Thymus (tissue), 11 donors: Measurements from ENCODE around the gene RABL6. TPM values are rescaled to one million over a fixed set of nuclear protein-coding genes. Genes with fewer than 3 reads are reported as not detected.
"Not testable (repeated sequence)": the region's sequence is repeated elsewhere in the genome, so short reads cannot be mapped to it uniquely, and the experiment has no call there.

Source experiments
- DNase-seq, 9 donors: peaks; one replicate each; pipeline ENCODE4 v3.0.0-alpha.2; 2013; ENCODE audit warnings: low spot score in 9 of 9, low read depth in 6 of 9, missing footprints in 1 of 9
- H3K27ac ChIP-seq, 2 donors: one replicate each; pipeline ENCODE4 v1.5.1; 2013; ENCODE audit warnings: control low read depth in 1 of 2, low read depth in 1 of 2, low read length in 1 of 2, mild to moderate bottlenecking in 1 of 2, moderate library complexity in 1 of 2
- H3K27me3 ChIP-seq, 2 donors: one replicate each; pipeline ENCODE4 v1.5.1; 2013; ENCODE audit warnings: low read length in 1 of 2; ENCODE audit not compliant: control insufficient read depth in 2 of 2, insufficient read depth in 1 of 2
- H3K36me3 ChIP-seq, 2 donors: one replicate each; pipeline ENCODE4 v1.5.1; 2013; ENCODE audit warnings: low read length in 1 of 2, mild to moderate bottlenecking in 1 of 2, moderate library complexity in 1 of 2; ENCODE audit not compliant: control insufficient read depth in 2 of 2, insufficient read depth in 2 of 2
- H3K4me1 ChIP-seq, 2 donors: one replicate each; pipeline ENCODE4 v1.5.1; 2013; ENCODE audit warnings: low read length in 2 of 2; ENCODE audit not compliant: control insufficient read depth in 2 of 2, insufficient read depth in 2 of 2
- H3K4me3 ChIP-seq, 2 donors: one replicate each; pipeline ENCODE4 v1.5.1; 2013; ENCODE audit warnings: low read length in 2 of 2, control low read depth in 1 of 2, mild to moderate bottlenecking in 1 of 2
- H3K9me3 ChIP-seq, 2 donors: one replicate each; pipeline ENCODE4 v1.5.1; 2013; ENCODE audit warnings: low read length in 1 of 2, mild to moderate bottlenecking in 1 of 2; ENCODE audit not compliant: control insufficient read depth in 2 of 2, insufficient read depth in 1 of 2
- WGBS: extraction: QIAGEN DNeasy Blood & Tissue Kit; methylation state at CpG from one replicate; pipeline ENCODE4 v1.1.7; 2013; 5-methylcytosine and 5-hydroxymethylcytosine counted together
- polyA plus RNA-seq: library from polyadenylated mRNA; stranded (reverse); fragments of 200-250 nt; gene quantifications from one replicate; pipeline ENCODE4 v1.2.3, GENCODE V29; 2013
- total RNA-seq: library from RNA; stranded (reverse); fragments of 120-200 nt; gene quantifications from one replicate; pipeline ENCODE4 v1.2.4, GENCODE V29; 2013
- donor health status: healthy.

Gene RABL6
- total and polyA plus RNA-seq, 2 donors, result 43.4 to 55.1 TPM

DNA sequence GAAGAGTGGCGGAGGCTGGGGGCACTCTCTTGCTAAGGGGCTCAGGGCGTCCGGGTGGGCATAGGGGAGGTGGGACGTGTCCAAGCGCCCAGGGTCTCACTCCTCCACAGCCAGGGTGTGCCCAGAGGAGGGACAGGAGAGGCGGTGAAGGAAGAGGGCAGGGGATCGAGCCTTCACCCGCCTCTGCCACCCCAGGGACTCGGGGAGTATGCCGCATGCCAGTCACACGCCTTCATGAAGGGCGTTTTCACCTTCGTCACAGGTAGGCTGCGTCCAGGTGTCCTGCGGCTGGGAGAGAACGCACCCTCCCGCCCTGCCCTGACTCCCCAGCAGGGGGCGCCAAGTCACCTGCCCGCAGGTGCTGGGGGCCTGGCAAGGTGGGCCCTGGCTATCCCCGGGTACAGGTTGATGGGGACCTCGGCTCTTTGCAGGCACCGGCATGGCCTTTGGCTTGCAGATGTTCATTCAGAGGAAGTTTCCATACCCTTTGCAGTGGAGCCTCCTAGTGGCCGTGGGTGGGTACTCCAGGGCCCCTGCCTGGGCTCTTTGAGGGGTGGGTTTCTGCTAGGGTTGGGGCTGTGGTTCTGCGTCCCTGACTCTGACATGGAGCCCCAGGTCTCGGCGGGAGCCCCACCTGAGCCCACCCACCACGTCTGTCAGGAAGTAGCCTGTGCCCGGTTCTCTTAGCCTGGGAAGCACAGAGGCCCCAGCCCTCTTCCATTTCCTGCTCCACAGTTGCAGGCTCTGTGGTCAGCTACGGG is 16.1 kb upstream of the RABL6 start:
- peak in 3 of 9 donors; percentile 73 to 78 (median 77) for DNase-seq
- no peaks in the 10 kb centered on the region for H3K9me3 ChIP-seq
- H3K36me3 ChIP-seq, result peaks cover 12 to 18% of the 10 kb centered on the region in 2 donors
- 2% methylated on average over 29 of the region's 29 CpGs for WGBS
- peaks cover 2 to 4% of the 10 kb centered on the region in 2 donors for H3K27me3 ChIP-seq
- H3K4me1 ChIP-seq, result peaks cover 25 to 60% of the 10 kb centered on the region in 2 donors
- peak overlapping the region; percentile 92 to 97 for H3K27ac ChIP-seq
- H3K4me3 ChIP-seq, result peak overlapping the region; percentile 73 to 79

DNA sequence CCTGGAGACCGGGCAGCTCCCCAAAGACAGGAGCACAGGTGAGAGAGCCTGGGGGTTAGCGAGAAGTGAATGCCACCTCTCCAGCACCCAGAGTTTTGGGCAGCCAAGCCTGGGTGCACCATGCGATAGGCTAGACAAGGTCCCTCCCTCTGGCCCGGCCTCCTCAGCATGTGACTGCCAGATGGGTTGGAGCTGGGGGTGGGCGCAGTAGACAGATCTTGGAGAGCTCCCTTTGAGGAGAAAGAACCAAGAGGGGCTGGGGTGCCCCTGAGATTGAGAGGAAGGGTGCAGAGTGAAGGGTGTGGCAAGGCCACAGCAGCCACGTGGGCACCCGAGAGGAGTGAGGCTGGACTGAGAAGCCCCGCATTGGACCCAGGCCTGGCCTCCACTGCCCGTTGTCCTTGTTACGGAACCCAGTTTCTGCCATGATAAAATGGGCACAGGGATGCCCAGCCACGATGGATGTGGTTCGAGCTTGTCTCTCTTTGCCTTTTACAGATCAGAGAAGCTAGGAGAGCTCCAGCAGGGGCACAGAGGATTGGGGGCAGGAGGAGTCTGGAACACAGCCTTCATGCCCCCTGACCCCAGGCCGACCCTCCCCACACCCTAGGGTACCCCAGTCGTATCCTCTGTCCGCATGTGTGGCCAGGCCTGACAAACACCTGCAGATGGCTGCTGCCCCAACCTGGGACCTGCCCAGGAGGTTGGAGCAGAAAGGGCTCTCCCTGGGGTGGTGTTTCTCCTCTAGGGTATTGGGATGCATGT is 15.2 kb upstream of the RABL6 start:
- Histone ChIP-seq H3K9me3 (no peaks in the 10 kb centered on the region), H3K4me3 (peak overlapping the region in 1 of 2 donors; percentile 73), H3K27me3 (peaks cover 0 to 4% of the 10 kb centered on the region in 2 donors), H3K4me1 (peaks cover 28 to 68% of the 10 kb centered on the region in 2 donors), H3K27ac (peak overlapping the region in 1 of 2 donors; percentile 97), H3K36me3 (peaks cover 12 to 18% of the 10 kb centered on the region in 2 donors)
- 87% methylated on average over 15 of the region's 15 CpGs for WGBS
- DNase-seq, result peak in 1 of 9 donors; percentile 43

DNA sequence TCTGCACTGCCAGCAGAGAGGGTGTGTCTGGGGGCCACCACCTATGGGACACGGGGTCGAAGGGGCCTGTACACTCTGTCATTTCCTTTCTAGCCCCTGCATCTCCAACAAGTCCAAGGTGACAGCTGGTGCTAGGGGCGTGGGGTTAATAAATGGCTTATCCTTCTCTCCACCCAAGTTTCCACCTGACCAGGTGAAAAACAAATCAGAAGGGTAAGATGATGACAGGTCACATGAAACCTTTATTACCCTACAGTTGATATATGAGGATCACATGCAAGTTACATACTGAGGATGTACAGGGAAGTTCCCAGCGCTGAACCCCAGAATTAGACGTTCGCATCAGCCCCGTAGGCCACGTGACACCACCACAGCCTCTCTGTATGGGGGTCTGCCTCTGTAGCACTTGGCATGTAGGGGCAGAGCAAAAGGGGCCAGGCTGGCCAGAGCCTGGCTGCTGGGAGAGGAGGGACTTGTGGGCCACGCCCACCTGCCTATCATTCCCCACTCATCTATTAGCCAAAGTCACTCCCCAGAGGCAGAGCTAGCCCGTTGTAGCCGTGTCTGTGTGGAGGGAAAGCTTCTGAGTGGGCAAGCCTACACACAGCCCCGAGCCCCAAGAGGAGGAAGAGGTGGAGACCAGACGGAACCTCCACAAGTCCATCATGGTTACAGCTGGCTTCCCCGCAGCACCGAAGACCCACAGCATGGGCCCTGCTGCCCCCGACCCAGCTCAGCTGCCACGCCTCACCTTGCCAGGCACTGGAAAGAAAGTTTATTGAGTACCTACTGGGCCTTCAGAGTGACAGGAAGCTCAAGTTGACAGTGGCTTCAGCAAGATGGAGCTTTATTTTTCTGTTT is 14.4 kb upstream of the RABL6 start:
- Histone ChIP-seq H3K4me1 (peaks cover 28 to 68% of the 10 kb centered on the region in 2 donors), H3K36me3 (peaks cover 12 to 18% of the 10 kb centered on the region in 2 donors), H3K4me3 (no peak overlapping the region), H3K27me3 (peaks cover 0 to 6% of the 10 kb centered on the region in 2 donors), H3K27ac (no peak overlapping the region), H3K9me3 (no peaks in the 10 kb centered on the region)
- DNase-seq, result no peak
- 96% methylated on average over 17 of the region's 17 CpGs for WGBS

DNA sequence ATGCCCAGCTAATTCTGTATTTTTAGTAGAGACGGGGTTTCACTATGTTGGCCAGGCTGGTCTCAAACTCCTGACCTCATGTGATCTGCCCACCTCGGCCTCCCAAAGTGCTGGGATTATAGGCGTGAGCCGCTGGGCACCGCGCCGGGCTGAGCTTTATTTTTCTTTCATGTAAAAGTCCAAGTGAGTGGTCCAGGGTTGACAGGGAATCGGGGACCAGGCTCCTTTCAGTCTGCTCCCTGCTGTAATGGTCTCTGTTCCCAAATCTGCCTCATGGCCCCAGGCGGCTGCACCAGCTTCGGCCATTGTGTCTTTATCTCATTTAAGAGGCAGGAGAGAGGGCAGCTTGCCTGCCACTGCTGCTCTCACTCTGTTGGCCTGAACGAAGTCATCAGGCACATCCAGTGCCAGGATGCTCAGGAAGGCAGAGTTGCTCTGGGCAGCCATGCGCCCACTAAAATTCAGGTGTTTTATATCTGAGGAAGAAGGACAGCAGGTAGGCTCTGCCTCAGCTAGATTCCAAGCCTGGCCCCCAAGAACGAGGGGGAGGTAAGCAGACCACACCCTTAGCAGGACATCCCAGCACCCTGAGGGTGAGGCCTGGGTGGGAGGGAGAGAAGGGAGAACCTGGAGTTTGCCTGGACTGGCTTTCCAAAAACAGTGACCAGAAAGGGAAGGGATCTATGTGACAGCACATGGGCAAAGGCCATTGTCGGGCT is 13.3 kb upstream of the RABL6 start:
- 97% methylated on average over 14 of the region's 14 CpGs for WGBS
- Histone ChIP-seq H3K27ac (no peak overlapping the region), H3K4me3 (no peak overlapping the region), H3K9me3 (peaks cover 0 to 5% of the 10 kb centered on the region in 2 donors), H3K4me1 (peaks cover 32 to 79% of the 10 kb centered on the region in 2 donors), H3K27me3 (peaks cover 0 to 15% of the 10 kb centered on the region in 2 donors), H3K36me3 (peaks cover 12 to 18% of the 10 kb centered on the region in 2 donors)
- DNase-seq, result no peak

DNA sequence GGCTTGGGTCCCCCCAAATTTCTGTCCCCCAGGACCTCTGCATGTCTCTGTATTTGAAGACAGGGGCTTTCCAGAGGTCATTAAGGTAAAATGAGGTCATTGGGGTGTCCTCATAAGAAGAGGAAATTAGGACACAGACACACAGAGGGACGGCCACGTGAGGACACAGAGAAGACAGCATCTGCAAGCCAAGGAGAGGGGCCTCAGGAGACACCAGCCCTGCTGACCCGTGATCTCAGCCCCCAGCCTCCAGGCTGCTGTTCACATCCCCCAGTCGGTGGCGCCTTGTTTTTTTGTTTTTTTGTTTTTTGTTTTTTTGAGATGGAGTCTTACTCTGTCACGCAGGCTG is 12.8 kb upstream of the RABL6 start:
- WGBS, result 94% methylated on average over 6 of the region's 6 CpGs
- no peak for DNase-seq
- H3K4me3 ChIP-seq, result no peak overlapping the region
- H3K4me1 ChIP-seq, result peaks cover 37 to 83% of the 10 kb centered on the region in 2 donors
- H3K27me3 ChIP-seq, result peaks cover 0 to 20% of the 10 kb centered on the region in 2 donors
- peaks cover 12 to 18% of the 10 kb centered on the region in 2 donors for H3K36me3 ChIP-seq
- peaks cover 0 to 5% of the 10 kb centered on the region in 2 donors for H3K9me3 ChIP-seq
- no peak overlapping the region for H3K27ac ChIP-seq

DNA sequence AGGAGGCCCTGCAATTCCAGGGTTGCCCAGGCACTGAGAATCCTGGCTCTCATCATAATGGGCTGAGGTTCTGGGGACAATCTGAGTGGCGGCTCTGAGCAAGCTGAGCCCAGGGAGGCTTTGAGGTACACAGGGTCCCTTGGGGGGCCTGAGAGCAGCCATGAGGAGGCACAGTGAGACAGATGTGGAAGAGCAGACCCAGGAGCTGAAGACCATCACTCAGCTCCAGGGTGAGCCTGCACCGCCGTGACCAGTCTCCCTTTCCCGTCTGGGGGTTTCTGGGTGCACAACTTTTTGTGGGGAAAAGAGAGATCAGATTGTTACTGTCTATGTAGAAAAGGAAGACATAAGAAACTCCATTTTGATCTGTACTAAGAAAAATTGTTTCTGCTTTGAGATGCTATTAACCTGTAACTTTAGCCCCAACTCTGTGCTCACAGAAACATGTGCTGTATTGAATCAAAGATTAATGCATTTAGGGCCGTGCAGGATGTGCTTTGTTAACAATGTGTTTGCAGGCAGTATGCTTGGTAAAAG is 11.4 kb upstream of the RABL6 start, which contains the start of gene CCDC183:
TSS of gene CCDC183 (plus strand) at position 101 of the 537 bp plus-strand sequence. CDS start at position 161, 60 bp downstream.
- H3K27ac ChIP-seq, result peak within 1 kb of the TSS; percentile 84 to 99
- H3K4me1 ChIP-seq, result peaks cover 42 to 88% of the 10 kb centered on the region in 2 donors
- peaks cover 12 to 18% of the 10 kb centered on the region in 2 donors for H3K36me3 ChIP-seq
- peaks cover 0 to 27% of the 10 kb centered on the region in 2 donors for H3K27me3 ChIP-seq
- H3K4me3 ChIP-seq, result peak within 1 kb of the TSS; percentile 11 to 13
- H3K9me3 ChIP-seq, result peaks cover 0 to 10% of the 10 kb centered on the region in 2 donors
- no peak for DNase-seq
- 60% methylated on average over 5 of the region's 5 CpGs for WGBS

DNA sequence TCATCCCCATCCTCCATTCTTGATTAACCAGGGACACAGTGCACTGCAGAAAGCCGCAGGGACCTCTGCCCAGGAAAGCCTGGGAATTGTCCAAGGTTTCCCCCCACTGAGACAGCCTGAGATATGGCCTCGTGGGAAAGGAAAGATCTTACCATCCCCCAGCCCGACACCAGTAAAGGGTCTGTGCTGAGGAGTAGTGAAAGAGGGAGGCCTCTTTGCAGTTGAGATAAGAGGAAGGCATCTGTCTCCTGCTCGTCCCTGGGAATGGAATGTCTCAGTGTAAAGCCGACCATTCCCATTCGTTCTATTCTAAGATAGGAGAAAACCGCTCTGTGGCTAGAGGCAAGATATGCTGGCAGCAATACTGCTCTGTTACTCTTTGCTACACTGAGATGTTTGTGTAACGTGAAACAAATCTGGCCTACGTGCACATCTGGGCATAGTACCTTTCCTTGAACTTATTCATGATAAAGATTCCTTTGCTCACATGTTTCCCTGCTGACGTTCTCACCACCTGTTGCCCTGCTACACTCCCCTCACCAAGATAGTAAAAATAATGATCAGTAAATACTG is 10.9 kb upstream of the RABL6 start:
- H3K9me3 ChIP-seq, result peaks cover 0 to 10% of the 10 kb centered on the region in 2 donors
- H3K36me3 ChIP-seq, result peaks cover 12 to 18% of the 10 kb centered on the region in 2 donors
- peaks cover 40 to 87% of the 10 kb centered on the region in 2 donors for H3K4me1 ChIP-seq
- peak in 1 of 9 donors; percentile 46 for DNase-seq
- H3K4me3 ChIP-seq, result not testable (repeated sequence)
- H3K27me3 ChIP-seq, result peaks cover 0 to 31% of the 10 kb centered on the region in 2 donors
- peak overlapping the region; percentile 25 to 99 for H3K27ac ChIP-seq
- 25% methylated on average over 10 of the region's 10 CpGs for WGBS

DNA sequence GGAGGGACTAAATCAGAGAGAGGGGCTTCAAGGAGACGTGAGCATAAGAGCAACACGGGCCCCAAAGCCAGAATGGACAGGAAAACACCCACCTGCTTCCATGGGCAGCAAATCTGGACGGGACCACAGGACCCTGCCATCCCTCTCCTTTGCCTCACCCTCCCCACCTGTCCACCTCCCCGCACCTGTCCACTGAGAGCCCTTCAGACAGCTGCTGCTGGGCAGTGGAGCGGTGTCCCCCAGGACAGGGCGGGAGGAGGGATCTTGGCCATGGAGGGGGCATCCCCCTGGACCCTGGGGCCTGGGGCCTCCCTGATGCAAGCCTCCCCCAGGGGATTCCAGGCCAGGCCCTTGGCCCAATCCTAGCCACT is 9.1 kb upstream of the RABL6 start:
- no peak for DNase-seq
- Histone ChIP-seq H3K4me1 (peaks cover 32 to 70% of the 10 kb centered on the region in 2 donors), H3K9me3 (peaks cover 0 to 10% of the 10 kb centered on the region in 2 donors), H3K27ac (no peak overlapping the region), H3K4me3 (no peak overlapping the region), H3K27me3 (peaks cover 0 to 35% of the 10 kb centered on the region in 2 donors), H3K36me3 (peaks cover 4 to 7% of the 10 kb centered on the region in 2 donors)
- WGBS, result 91% methylated on average over 6 of the region's 6 CpGs
